HG03095 (cell line): ENCODE results near the gene CKAP2.
A peak's percentile ranks its signal among the peaks of the same experiment; 100 is the strongest.
"Not testable (repeated sequence)": the region's sequence is repeated elsewhere in the genome, so short reads cannot be mapped to it uniquely, and the experiment has no call there.

ENCODE experiments used
- ATAC-seq: cut with Tn5 transposase; IDR thresholded peaks from one replicate; pipeline ENCODE4 v1.9.1; 2021; ENCODE audit warnings: moderate library complexity; ENCODE audit not compliant: unreplicated experiment

CKAP2 gene, protein sequence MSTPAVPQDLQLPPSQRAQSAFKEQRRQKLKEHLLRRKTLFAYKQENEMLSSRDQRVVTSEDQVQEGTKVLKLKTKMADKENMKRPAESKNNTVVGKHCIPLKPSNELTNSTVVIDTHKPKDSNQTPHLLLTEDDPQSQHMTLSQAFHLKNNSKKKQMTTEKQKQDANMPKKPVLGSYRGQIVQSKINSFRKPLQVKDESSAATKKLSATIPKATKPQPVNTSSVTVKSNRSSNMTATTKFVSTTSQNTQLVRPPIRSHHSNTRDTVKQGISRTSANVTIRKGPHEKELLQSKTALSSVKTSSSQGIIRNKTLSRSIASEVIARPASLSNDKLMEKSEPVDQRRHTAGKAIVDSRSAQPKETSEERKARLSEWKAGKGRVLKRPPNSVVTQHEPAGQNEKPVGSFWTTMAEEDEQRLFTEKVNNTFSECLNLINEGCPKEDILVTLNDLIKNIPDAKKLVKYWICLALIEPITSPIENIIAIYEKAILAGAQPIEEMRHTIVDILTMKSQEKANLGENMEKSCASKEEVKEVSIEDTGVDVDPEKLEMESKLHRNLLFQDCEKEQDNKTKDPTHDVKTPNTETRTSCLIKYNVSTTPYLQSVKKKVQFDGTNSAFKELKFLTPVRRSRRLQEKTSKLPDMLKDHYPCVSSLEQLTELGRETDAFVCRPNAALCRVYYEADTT

DNA sequence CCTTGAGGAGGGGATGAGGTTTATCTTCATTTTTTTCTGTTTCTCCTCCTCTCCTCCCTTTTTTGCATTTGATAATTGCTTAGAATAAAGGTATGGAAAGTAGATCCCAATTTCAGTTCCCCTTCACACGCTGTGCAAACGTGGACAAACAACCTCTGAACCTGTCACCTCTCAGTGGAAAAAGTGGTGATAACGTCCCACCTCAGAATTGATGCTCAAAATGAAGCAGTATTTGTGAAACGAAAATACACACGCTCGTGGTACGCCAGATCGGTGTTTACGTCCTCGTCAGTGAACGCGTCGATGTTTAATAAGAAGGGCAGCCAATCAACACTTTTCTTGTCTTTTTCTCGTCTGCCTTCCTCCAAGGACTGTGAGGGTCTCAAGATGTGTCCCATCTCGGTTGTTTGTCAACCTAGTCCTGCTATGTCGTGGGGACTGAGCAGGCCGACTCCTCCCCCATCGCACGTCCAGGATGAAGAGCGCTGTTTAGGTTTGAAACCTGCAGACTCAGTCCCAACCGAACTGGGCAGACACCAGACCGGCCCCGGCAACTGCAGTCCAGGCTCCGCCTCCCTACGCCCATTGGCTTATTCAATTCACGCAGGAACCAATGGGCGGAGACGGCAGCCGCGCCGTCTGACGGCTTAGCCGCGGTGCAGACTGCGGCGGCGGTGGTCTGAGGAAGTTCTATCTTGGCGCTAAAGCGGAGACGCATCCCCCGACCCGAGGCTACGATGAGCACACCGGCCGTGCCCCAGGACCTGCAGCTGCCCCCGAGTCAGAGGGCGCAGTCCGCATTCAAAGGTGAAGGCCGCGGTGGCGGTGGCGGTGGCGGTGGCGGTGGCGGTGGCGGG lies at the start of gene CKAP2:
Gene CKAP2 (plus strand): TSS at position 659 of the 857 bp plus-strand sequence. CDS start 79 bp downstream, at position 738.
- ATAC-seq: peak; percentile 78

DNA sequence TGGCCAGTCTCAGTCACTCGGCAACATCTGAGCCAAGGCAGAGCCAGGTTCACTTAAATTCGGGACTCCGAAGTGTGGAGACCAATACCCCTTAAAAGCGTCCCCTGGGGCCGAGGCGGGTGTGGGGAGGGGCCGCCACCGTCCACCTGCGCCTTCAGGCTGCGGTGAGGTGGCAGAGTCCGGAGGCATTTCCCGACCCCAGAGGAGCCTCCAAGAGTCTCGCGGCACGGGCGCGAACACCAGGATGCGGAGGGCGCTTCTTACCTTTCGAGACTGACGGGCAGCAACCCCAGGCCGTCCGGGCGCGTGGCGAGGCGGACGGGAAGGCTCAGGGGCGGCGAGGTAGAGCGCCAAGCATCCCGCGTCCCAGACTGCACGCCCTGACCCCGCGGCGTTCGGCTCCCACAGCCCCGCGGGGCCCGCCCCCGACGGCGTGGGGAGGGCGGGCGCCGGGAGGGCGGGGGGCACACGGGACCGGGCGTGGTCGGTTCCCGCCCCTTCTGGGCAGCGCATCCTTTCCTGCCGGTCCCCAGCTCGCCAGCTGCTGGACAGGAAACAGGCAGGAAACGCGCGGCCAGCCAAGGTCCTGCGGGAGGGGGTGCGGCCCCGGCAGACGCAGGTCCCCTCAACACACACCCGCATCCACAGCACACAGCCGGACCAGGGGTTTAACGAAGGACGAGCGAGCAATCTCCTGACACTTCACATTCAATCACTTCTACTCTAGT lies 49.3 kb upstream of the CKAP2 start, which contains the start of gene THSD1:
Gene THSD1 (minus strand): TSS at position 406 of the 728 bp plus-strand sequence. CDS start 3,572 bp downstream, outside the sequence.
- no peak for ATAC-seq

DNA sequence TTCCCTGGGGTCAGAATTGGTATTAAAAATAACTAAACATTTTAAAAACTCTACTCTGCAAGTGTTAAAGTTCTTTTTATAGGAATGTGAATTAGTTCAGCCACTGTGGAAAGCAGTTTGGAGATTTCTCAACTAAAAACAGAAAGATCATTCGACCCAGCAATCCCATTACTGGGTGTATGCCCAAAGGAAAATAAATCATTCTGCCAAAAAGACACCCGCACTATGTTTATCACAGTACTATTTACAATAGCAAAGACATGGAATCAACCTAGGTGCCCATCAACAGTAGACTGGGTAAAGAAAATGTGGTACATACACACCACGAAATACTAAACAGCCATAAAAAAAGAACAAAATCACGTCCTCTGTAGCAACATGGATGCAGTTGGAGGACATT lies 48.6 kb upstream of the CKAP2 start:
- ATAC-seq: no peak

GRCh38 chr13:52407436-52407835 lies 47.8 kb upstream of the CKAP2 start:
- ATAC-seq: not testable (repeated sequence)

GRCh38 chr13:52408071-52408658 lies 47.1 kb upstream of the CKAP2 start:
- not testable (repeated sequence) for ATAC-seq

DNA sequence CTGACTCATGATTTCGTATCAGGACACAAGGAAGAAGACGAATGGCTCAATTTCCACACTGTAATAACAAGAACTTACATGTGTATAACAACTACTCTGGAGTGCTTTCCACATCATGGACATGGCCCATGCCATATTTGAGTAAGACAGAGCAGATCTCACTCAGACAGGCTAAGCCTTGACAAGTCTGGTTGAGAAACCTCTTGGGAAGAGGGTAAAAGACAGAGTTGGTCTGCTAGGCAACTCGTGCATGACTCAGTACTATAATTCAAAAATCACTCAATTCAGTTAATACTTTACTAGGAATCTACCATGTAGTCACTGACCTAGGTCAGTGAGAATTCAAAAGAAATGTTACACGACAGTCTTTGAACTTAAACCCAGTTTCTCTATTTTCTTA lies 43.6 kb upstream of the CKAP2 start:
- peak; percentile 82 for ATAC-seq

GRCh38 chr13:52412128-52412527 lies 43.1 kb upstream of the CKAP2 start:
- ATAC-seq: no peak

DNA sequence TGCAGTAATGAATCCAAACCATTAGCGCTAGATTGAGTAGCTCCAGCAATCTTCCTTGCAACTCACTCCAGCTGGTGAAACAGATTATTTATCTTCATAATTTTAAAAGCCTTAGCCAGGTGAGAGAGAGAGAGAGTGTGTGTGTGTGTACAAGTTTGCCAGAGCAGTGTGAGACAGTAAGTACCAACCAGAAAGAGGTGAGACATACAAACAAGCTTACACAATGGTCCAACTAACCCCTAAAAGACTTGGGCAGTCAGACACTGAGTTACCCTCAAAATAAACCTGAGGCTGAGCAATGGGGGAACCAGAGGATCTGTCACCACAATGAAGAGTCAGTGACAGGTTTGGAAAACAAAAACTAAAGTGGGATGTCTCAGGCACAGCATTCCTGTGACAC lies 41.2 kb upstream of the CKAP2 start:
- ATAC-seq: no peak

GRCh38 chr13:52414963-52415362 lies 40.3 kb upstream of the CKAP2 start:
- ATAC-seq: no peak

- ATAC-seq: no peak
Measured at GRCh38 chr13:52419080-52419479, 36.2 kb upstream of the CKAP2 start.

GRCh38 chr13:52421216-52421615 lies 34.1 kb upstream of the CKAP2 start:
- no peak for ATAC-seq

DNA sequence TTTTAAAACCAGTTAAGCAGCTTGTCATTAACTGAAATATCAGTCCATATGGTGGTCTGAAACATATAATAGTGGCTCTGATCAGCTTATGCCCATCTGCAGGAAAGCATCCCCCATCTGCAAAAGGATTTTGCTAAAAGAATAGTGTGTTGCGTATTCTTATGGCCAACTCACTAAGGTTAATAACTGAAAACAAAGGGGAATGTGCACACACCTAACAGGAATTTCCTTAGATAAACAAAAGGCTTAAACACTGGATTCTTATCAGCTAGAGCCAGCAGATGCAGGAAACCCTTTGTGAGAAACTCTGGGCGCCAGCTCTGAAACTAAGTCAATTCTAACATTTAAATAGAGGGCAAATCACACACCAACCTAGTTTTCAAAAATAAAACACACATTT lies 27.0 kb upstream of the CKAP2 start:
- no peak for ATAC-seq

DNA sequence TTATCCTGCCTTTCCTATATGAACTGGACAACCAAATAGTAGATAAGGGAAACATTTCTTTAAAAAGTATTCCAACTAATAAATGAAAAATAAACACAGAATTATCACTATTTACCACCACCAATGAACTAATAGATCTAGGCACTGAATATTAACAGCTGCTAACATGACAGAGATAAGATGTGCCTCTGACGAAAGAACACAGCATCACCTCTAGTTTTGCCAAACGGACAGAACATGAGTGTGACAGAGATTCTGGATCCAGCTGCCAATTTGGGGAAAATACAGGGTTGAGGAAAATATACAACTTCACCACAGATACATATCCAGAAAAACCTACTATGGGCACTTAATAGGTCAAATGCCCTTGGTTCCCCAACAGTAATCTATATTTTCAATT lies 22.8 kb upstream of the CKAP2 start:
- ATAC-seq: no peak

DNA sequence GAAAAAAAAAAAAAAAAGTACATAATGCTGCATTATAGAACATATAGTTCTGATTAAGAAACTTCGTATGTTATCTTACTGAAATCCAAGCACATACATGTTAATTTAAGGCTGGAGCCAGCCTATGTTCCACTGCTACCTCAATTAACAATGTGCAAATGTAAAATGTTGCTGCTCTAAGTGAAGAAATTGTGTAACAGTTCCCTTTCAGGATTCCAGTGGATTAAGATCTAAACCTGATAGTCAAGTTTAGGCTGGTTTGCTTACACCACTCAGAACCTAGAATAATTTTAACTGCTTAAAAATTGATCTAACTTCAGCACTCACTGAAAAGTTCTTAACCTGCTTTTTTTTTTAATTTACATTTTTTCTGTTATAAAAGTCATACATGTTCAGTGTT lies 9.0 kb upstream of the CKAP2 start:
- no peak for ATAC-seq

GRCh38 chr13:52447354-52447753 lies 7.9 kb upstream of the CKAP2 start:
- ATAC-seq: no peak

GRCh38 chr13:52447815-52448552 lies 7.3 kb upstream of the CKAP2 start:
- no peak for ATAC-seq

- ATAC-seq: peak; percentile 0
Measured at GRCh38 chr13:52449331-52450011, 5.8 kb upstream of the CKAP2 start.

DNA sequence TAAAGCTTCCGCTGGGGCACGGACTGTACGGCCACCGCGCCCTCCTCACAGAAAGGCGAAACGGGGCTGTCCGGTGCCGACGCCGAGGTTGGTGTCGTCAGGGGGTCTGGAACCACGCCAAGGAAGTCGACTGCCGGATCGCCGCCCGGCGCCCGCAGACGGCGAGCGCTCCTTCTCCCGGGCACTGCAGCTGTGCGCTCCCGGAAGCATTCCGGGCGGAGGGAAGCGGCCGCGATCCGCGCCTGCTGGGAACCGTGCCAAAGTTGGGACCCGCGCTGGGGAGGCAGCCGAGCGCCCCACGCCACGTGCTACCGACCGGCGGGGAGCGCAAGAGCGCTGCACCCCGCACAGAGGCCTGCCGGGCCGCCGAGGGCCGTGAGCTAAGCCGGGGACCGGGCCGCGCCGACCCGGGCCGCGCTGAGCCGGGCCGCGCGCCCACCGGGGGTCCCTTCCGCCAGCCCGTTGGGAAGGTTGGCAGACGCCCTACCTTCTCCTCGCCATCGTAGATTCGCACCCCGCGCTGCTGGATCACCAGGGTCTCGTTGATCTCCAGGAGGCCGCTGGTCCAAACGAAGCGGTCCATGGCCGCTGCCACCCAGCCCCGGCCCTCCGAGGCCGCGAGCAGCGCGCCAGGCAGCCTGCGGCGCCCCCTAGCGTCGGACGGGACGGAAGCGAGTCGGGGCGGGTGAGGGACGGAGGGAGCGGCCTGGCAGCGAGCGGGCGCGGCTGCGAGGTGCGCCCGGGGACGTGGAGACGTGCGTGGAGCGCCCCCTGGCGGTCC lies 5.1 kb upstream of the CKAP2 start, which contains the start of gene VPS36:
Gene VPS36 (minus strand): TSS at position 623 of the 781 bp plus-strand sequence. CDS start 40 bp downstream, at position 583.
- ATAC-seq: peak; percentile 60
